OCI-LY7 (cell line): ENCODE measurements around the gene TTR. TPM values are rescaled to one million over a fixed set of nuclear protein-coding genes. Genes with fewer than 3 reads are reported as not detected.

Experiments
- BruUV-seq: library from RNA; stranded (reverse); fragments of 400-500 nt; replicated peaks from 2 replicates; lab custom pipeline; 2021; lab: Mats Ljungman, UMichigan
- CTCF ChIA-PET: fragments of 300-600 bp; sonication (Branson Sonifier 250); formaldehyde crosslinking; loops from one replicate; lab custom pipeline; 2022; ENCODE audit warnings: antibody characterized with exemption; ENCODE audit not compliant: unreplicated experiment; lab: Charles Lee
- POLR2A ChIA-PET: fragments of 300-600 bp; sonication (Branson Sonifier 250); formaldehyde crosslinking; loops from one replicate; lab custom pipeline; 2022; ENCODE audit warnings: antibody characterized with exemption; lab: Charles Lee
- DNase-seq: peaks from one replicate; pipeline ENCODE4 v3.0.0-alpha.2; 2015; ENCODE audit warnings: low spot score
- H2AFZ ChIP-seq: fragments of 200-600 bp; sonication (generic), shearing (Covaris generic); 2 replicates; pipeline ENCODE4 v1.6.1; 2014; ENCODE audit warnings: mild to moderate bottlenecking, antibody characterized with exemption, low read length, moderate library complexity
- H3K27ac ChIP-seq: fragments of 200-600 bp; sonication (generic); 2 replicates; pipeline ENCODE4 v1.5.1; 2014; ENCODE audit warnings: mixed run types, low read depth, mild to moderate bottlenecking, moderate library complexity, low read length, inconsistent platforms; ENCODE audit not compliant: poor library complexity, severe bottlenecking
- H3K36me3 ChIP-seq: fragments of 200-600 bp; sonication (generic); 2 replicates; pipeline ENCODE4 v1.6.1; 2014; ENCODE audit warnings: mild to moderate bottlenecking, antibody characterized with exemption, low read length, moderate library complexity, mixed read lengths; ENCODE audit not compliant: insufficient read depth
- H3K4me1 ChIP-seq: fragments of 200-600 bp; sonication (generic); 2 replicates; pipeline ENCODE4 v1.5.1; 2014; ENCODE audit warnings: mild to moderate bottlenecking, low read length; ENCODE audit not compliant: insufficient read depth, poor library complexity, severe bottlenecking
- H3K4me2 ChIP-seq: fragments of 200-600 bp; sonication (generic); 2 replicates; pipeline ENCODE4 v1.6.1; 2014; ENCODE audit warnings: mild to moderate bottlenecking, low read length
- H3K4me3 ChIP-seq: fragments of 200-600 bp; sonication (generic); 2 replicates; pipeline ENCODE4 v1.5.1; 2014; ENCODE audit warnings: mild to moderate bottlenecking, low read depth, low read length; ENCODE audit not compliant: poor library complexity, severe bottlenecking
- H3K79me2 ChIP-seq: fragments of 200-600 bp; sonication (generic); 2 replicates; pipeline ENCODE4 v1.6.1; 2016; ENCODE audit warnings: low read depth, mild to moderate bottlenecking, low read length, moderate library complexity, mixed read lengths; ENCODE audit not compliant: insufficient read depth
- H3K9me2 ChIP-seq: fragments of 200-600 bp; sonication (generic); 2 replicates; pipeline ENCODE4 v1.6.1; 2016; ENCODE audit warnings: mild to moderate bottlenecking, low read length, mixed read lengths; ENCODE audit not compliant: insufficient read depth
- H3K9me3 ChIP-seq: fragments of 200-600 bp; sonication (generic); 2 replicates; pipeline ENCODE4 v1.6.1; 2014; ENCODE audit warnings: mild to moderate bottlenecking, mixed run types, low read length, mixed read lengths
- H4K20me1 ChIP-seq: fragments of 200-600 bp; sonication (generic); 2 replicates; pipeline ENCODE4 v1.6.1; 2014; ENCODE audit warnings: mild to moderate bottlenecking, antibody characterized with exemption, low read length, moderate library complexity, mixed read lengths; ENCODE audit not compliant: insufficient read depth
- CTCF ChIP-seq: fragments of 200-600 bp; sonication (generic); conservative IDR thresholded peaks from 2 replicates; pipeline ENCODE4 v1.5.1; 2014; ENCODE audit warnings: mild to moderate bottlenecking, antibody characterized with exemption, low read length, moderate library complexity, mixed read lengths
- EZH2phosphoT487 ChIP-seq: fragments of 200-600 bp; sonication (generic); IDR thresholded peaks from 2 replicates; pipeline ENCODE4 v1.6.1; 2018; ENCODE audit warnings: low read depth, borderline replicate concordance, mild to moderate bottlenecking, mixed run types, antibody characterized with exemption, low read length, moderate library complexity, mixed read lengths
- intact Hi-C: fragments of 100-400 bp; cut with micrococcal nuclease; formaldehyde crosslinking; loops from one replicate; pipeline ENCODE4 v1.10.0; 2022; ENCODE audit not compliant: unreplicated experiment
- total RNA-seq, 2 experiments: library from RNA; depleted of rRNA in 1 of 2; stranded (reverse); fragments of >200 nt in 1 of 2; shearing (Covaris generic) in 1 of 2; gene quantifications; 2 replicates each; pipeline ENCODE4 v1.2.3, GENCODE V29; 2014 to 2022

Gene TTR
- total RNA-seq, 2 experiments from 2014 or later, result not detected

GRCh38 chr18:31554776-31555175 is 36.9 kb upstream of the TTR start:
- no peaks in the 10 kb centered on the region for H3K9me2 ChIP-seq
- no peak overlapping the region for H2AFZ ChIP-seq
- intact Hi-C loops, result loop anchor here (5.0 to 10.0 kb wide), 2 partner anchors 68 to 420 kb away; no protein-coding TSS in a partner anchor
- no peak for TF ChIP-seq CTCF
- no peak for TF ChIP-seq EZH2phosphoT487
- H3K79me2 ChIP-seq, result no peaks in the 10 kb centered on the region
- no peaks in the 10 kb centered on the region for H3K9me3 ChIP-seq
- no peak for DNase-seq
- H3K27ac ChIP-seq, result no peak overlapping the region
- H4K20me1 ChIP-seq, result no peaks in the 10 kb centered on the region
- H3K4me3 ChIP-seq, result no peak overlapping the region
- POLR2A ChIA-PET, result interaction anchor here (0.6 kb wide), 1 partner anchor 274 kb away, joined by 3 read pairs; no protein-coding TSS in a partner anchor
- H3K36me3 ChIP-seq, result no peaks in the 10 kb centered on the region
- CTCF ChIA-PET, result interaction anchor here (0.6 kb wide), 1 partner anchor 42 kb away, joined by 3 read pairs; no protein-coding TSS in a partner anchor
- no TSS peak for BruUV-seq
- no peak overlapping the region for H3K4me2 ChIP-seq
- H3K4me1 ChIP-seq, result peaks cover 8% of the 10 kb centered on the region

DNA sequence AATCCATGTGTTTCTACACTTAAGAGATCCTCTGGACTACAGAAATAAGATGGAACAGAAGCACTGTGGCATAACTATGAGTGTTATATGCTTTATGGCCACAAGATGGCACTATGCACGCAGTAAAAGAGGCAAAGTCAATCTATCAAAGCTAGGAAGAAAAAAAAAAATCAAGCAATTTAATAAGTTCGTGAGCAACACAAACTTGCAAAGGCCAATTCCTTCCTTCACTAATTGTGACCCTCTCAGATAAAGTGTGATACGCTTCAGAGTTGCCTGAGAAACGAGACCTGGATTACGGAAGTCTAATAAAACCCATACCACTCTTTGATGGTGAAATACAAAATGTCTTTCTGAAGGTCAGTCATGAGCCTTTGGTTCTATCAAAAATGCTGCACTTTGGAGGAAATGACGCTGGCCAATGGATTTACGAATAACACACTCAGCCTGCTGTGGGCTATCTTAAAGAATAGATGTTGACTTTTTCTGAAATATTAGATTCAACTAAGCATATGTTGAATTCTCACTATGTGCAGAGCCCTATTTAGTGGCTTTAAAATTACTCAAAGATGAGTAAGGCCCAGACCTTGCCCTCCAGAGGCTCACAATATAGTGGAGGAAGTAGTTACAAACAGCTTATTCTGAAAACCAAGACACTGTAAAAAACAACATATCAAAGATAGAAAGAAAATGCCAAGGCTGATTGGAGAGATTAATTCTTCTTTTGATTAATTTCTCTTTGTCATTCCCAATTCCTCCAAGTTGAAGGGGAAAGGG is 35.5 kb upstream of the TTR start:
- Histone ChIP-seq H4K20me1 (no peaks in the 10 kb centered on the region), H2AFZ (peak overlapping the region; percentile 98), H3K4me3 (peak overlapping the region; percentile 12), H3K79me2 (no peaks in the 10 kb centered on the region), H3K9me2 (no peaks in the 10 kb centered on the region), H3K4me2 (peak overlapping the region; percentile 45; the same call in 1 of the 2 replicates), H3K36me3 (no peaks in the 10 kb centered on the region), H3K9me3 (no peaks in the 10 kb centered on the region), H3K4me1 (peaks cover 8% of the 10 kb centered on the region), H3K27ac (peak overlapping the region; percentile 11)
- intact Hi-C loops, result loop anchor here (1.0 to 10.0 kb wide), 5 partner anchors 66 to 419 kb away; partner anchors contain the start of gene B4GALT6
- POLR2A ChIA-PET, result interaction anchor here (0.6 to 0.7 kb wide), 2 partner anchors 168 to 178 kb away, joined by 3 read pairs; no protein-coding TSS in a partner anchor
- BruUV-seq, result no TSS peak
- CTCF ChIA-PET, result no interaction called here
- DNase-seq, result peak; percentile 69
- TF ChIP-seq EZH2phosphoT487 (no peak), CTCF (peak; percentile 86)

DNA sequence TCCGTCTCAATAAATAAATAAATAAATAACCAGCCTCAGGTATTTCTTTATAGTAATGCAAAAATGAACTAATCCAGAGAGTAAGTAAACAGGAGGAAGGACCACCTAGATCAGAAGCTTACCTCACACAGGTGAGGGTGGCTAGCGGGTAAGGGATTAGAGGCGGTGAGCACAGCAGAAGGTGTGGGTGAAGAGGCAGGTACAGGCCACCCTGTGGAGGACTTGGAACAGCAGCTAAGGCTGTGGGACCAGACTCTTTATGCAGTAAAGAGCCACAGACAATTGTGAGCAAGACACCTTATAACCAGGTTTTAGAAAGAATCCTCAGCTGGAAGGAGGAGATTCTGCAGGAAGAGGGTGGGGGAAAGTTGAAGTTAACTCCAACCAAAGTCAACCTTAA is 34.2 kb upstream of the TTR start:
- intact Hi-C loops, result loop anchor here (2.0 to 10.0 kb wide), 4 partner anchors 65 to 417 kb away; no protein-coding TSS in a partner anchor
- Histone ChIP-seq H2AFZ (no peak overlapping the region), H4K20me1 (no peaks in the 10 kb centered on the region)

More for the DNA sequence above, 34.2 kb upstream of the TTR start:
- no peak for DNase-seq
- Histone ChIP-seq H3K9me2 (no peaks in the 10 kb centered on the region), H3K4me2 (no peak overlapping the region), H3K4me1 (peaks cover 8% of the 10 kb centered on the region), H3K36me3 (no peaks in the 10 kb centered on the region), H3K4me3 (no peak overlapping the region), H3K9me3 (no peaks in the 10 kb centered on the region), H3K27ac (no peak overlapping the region), H3K79me2 (no peaks in the 10 kb centered on the region)
- ChIA-PET POLR2A (no interaction called here), CTCF (no interaction called here)
- TF ChIP-seq CTCF, result no peak
- no peak for TF ChIP-seq EZH2phosphoT487
- no TSS peak for BruUV-seq
